Central memory CD8-positive, alpha-beta T cell (primary cell): ENCODE results near the gene CD248.
A peak's percentile ranks its signal among the peaks of the same experiment; 100 is the strongest.
"Not testable (repeated sequence)": the region's sequence is repeated elsewhere in the genome, so short reads cannot be mapped to it uniquely, and the experiment has no call there.

Source experiments
- ATAC-seq: fragments of 150-1000 bp; cut with Tn5 transposase; replicated peaks from 2 replicates; pipeline ENCODE4 v1.10.0; 2022; ENCODE audit warnings: mild to moderate bottlenecking, moderate FRiP score, moderate number of reproducible peaks; ENCODE audit not compliant: poor library complexity, severe bottlenecking; ENCODE audit errors: extremely low read depth
- DNase-seq, 2 donors: peaks; one replicate each; pipeline ENCODE4 v3.0.0; 2021; ENCODE audit warnings: low spot score in 2 of 2
- H3K27ac Mint-ChIP-seq: one replicate; pipeline ENCODE4 v1.8.0; 2022; ENCODE audit warnings: low read depth, mild to moderate bottlenecking, moderate library complexity, mixed read lengths
- H3K27me3 Mint-ChIP-seq: one replicate; pipeline ENCODE4 v1.8.0; 2022; ENCODE audit warnings: mixed read lengths
- H3K36me3 Mint-ChIP-seq: one replicate; pipeline ENCODE4 v1.8.0; 2022; ENCODE audit warnings: mild to moderate bottlenecking, moderate library complexity, mixed read lengths; ENCODE audit not compliant: insufficient read depth
- H3K4me1 Mint-ChIP-seq: one replicate; pipeline ENCODE4 v1.8.0; 2022; ENCODE audit warnings: mixed read lengths
- H3K4me3 Mint-ChIP-seq: one replicate; pipeline ENCODE4 v1.8.0; 2022; ENCODE audit warnings: mild to moderate bottlenecking, moderate library complexity, mixed read lengths
- H3K9me3 Mint-ChIP-seq: one replicate; pipeline ENCODE4 v1.8.0; 2022; ENCODE audit warnings: mixed read lengths

Gene CD248

GRCh38 chr11:66310803-66311440 lies 5.9 kb downstream of the CD248 start:
- peaks cover 14% of the 10 kb centered on the region for H3K36me3 Mint-ChIP-seq
- ATAC-seq, H3K27me3 Mint-ChIP-seq, H3K9me3 Mint-ChIP-seq, H3K27ac Mint-ChIP-seq, H3K4me3 Mint-ChIP-seq, DNase-seq: not testable (repeated sequence)
- H3K4me1 Mint-ChIP-seq = peaks cover 26% of the 10 kb centered on the region

- Mint-ChIP-seq H3K9me3 (no peaks in the 10 kb centered on the region), H3K27me3 (no peaks in the 10 kb centered on the region), H3K4me3 (no peak overlapping the region), H3K27ac (no peak overlapping the region), H3K4me1 (peaks cover 20% of the 10 kb centered on the region), H3K36me3 (peaks cover 11% of the 10 kb centered on the region)
- no peak for DNase-seq
- no peak for ATAC-seq
Observed at GRCh38 chr11:66310324-66310723, 6.5 kb downstream of the CD248 start.

- Mint-ChIP-seq H3K27me3 (no peaks in the 10 kb centered on the region), H3K9me3 (no peaks in the 10 kb centered on the region), H3K27ac (no peak overlapping the region), H3K4me1 (peaks cover 17% of the 10 kb centered on the region), H3K36me3 (peaks cover 11% of the 10 kb centered on the region), H3K4me3 (no peak overlapping the region)
- DNase-seq (no peak), ATAC-seq (no peak)
Observed at GRCh38 chr11:66309475-66309874, 7.4 kb downstream of the CD248 start.

GRCh38 chr11:66302656-66303055 lies 14.2 kb downstream of the CD248 start:
- no peaks in the 10 kb centered on the region for H3K36me3 Mint-ChIP-seq
- ATAC-seq = no peak
- no peak overlapping the region for H3K4me3 Mint-ChIP-seq
- H3K9me3 Mint-ChIP-seq = no peaks in the 10 kb centered on the region
- no peak for DNase-seq
- no peaks in the 10 kb centered on the region for H3K27me3 Mint-ChIP-seq
- no peaks in the 10 kb centered on the region for H3K4me1 Mint-ChIP-seq
- no peak overlapping the region for H3K27ac Mint-ChIP-seq

- Mint-ChIP-seq H3K27me3 (peaks cover 10% of the 10 kb centered on the region), H3K9me3 (no peaks in the 10 kb centered on the region), H3K27ac (no peak overlapping the region), H3K4me3 (no peak overlapping the region), H3K4me1 (no peaks in the 10 kb centered on the region), H3K36me3 (peaks cover 3% of the 10 kb centered on the region)
- ATAC-seq (no peak), DNase-seq (no peak)
Observed at GRCh38 chr11:66299186-66299585, 17.7 kb downstream of the CD248 start.

- Mint-ChIP-seq H3K4me1 (no peaks in the 10 kb centered on the region), H3K27ac (no peak overlapping the region), H3K9me3 (no peaks in the 10 kb centered on the region), H3K27me3 (peaks cover 21% of the 10 kb centered on the region), H3K4me3 (no peak overlapping the region), H3K36me3 (peaks cover 4% of the 10 kb centered on the region)
- no peak for DNase-seq
- no peak for ATAC-seq
Observed at GRCh38 chr11:66297610-66298009, 19.2 kb downstream of the CD248 start.

GRCh38 chr11:66294626-66295620 lies 21.9 kb downstream of the CD248 start:
- H3K9me3 Mint-ChIP-seq = no peaks in the 10 kb centered on the region
- peaks cover 4% of the 10 kb centered on the region for H3K36me3 Mint-ChIP-seq
- no peak for ATAC-seq
- H3K4me3 Mint-ChIP-seq = no peak overlapping the region
- no peak overlapping the region for H3K27ac Mint-ChIP-seq
- H3K27me3 Mint-ChIP-seq = peaks cover 27% of the 10 kb centered on the region
- DNase-seq = no peak
- H3K4me1 Mint-ChIP-seq = peaks cover 5% of the 10 kb centered on the region

GRCh38 chr11:66293777-66294625 lies 22.8 kb downstream of the CD248 start:
- H3K36me3 Mint-ChIP-seq = peaks cover 5% of the 10 kb centered on the region
- ATAC-seq = no peak
- H3K4me1 Mint-ChIP-seq = peaks cover 15% of the 10 kb centered on the region
- H3K9me3 Mint-ChIP-seq = no peaks in the 10 kb centered on the region
- H3K27me3 Mint-ChIP-seq = peaks cover 27% of the 10 kb centered on the region
- peak overlapping the region; percentile 46 for H3K4me3 Mint-ChIP-seq
- no peak overlapping the region for H3K27ac Mint-ChIP-seq
- no peak for DNase-seq

GRCh38 chr11:66293352-66293751 lies 23.5 kb downstream of the CD248 start:
- Mint-ChIP-seq H3K9me3 (no peaks in the 10 kb centered on the region), H3K4me3 (peak overlapping the region; percentile 46), H3K27me3 (peaks cover 27% of the 10 kb centered on the region), H3K4me1 (peaks cover 19% of the 10 kb centered on the region), H3K27ac (no peak overlapping the region), H3K36me3 (peaks cover 8% of the 10 kb centered on the region)
- ATAC-seq = no peak
- DNase-seq = no peak

- no peak for DNase-seq
- Mint-ChIP-seq H3K9me3 (no peaks in the 10 kb centered on the region), H3K27ac (no peak overlapping the region), H3K4me3 (peak overlapping the region; percentile 46), H3K27me3 (peaks cover 27% of the 10 kb centered on the region), H3K36me3 (peaks cover 8% of the 10 kb centered on the region), H3K4me1 (peaks cover 22% of the 10 kb centered on the region)
- no peak for ATAC-seq
Observed at GRCh38 chr11:66292543-66293332, 24.1 kb downstream of the CD248 start.

GRCh38 chr11:66291706-66292542 lies 24.9 kb downstream of the CD248 start, which contains the start of gene TMEM151A:
Gene TMEM151A, plus strand, starts transcription at chr11:66291894. Its CDS starts 120 bp downstream, at chr11:66292014.
- Mint-ChIP-seq H3K27ac (peak within 1 kb of the TSS; percentile 11), H3K9me3 (no peaks in the 10 kb centered on the region), H3K4me3 (peak within 1 kb of the TSS; percentile 83)

More at GRCh38 chr11:66291706-66292542, 24.9 kb downstream of the CD248 start, which contains the start of gene TMEM151A:
- no peak for DNase-seq
- peaks cover 27% of the 10 kb centered on the region for H3K27me3 Mint-ChIP-seq
- H3K4me1 Mint-ChIP-seq = peaks cover 22% of the 10 kb centered on the region
- ATAC-seq = no peak
- peaks cover 5% of the 10 kb centered on the region for H3K36me3 Mint-ChIP-seq
